GM18519 (cell line): ENCODE measurements around the gene LTB4R.

Experiments
- ATAC-seq: cut with Tn5 transposase; IDR thresholded peaks from one replicate; pipeline ENCODE4 v1.9.1; 2021; ENCODE audit warnings: mild to moderate bottlenecking, moderate library complexity; ENCODE audit not compliant: unreplicated experiment, low FRiP score

LTB4R gene

GRCh38 chr14:24277606-24278321, 33.5 kb upstream of the LTB4R start:
- no peak for ATAC-seq

GRCh38 chr14:24278424-24278823, 32.9 kb upstream of the LTB4R start:
- ATAC-seq = no peak

GRCh38 chr14:24279301-24280186, 31.8 kb upstream of the LTB4R start:
- ATAC-seq = no peak

- ATAC-seq = no peak
Measured at GRCh38 chr14:24280797-24281460, 30.4 kb upstream of the LTB4R start.

- no peak for ATAC-seq
Measured at GRCh38 chr14:24281636-24282035, 29.7 kb upstream of the LTB4R start.

- ATAC-seq = no peak
Measured at GRCh38 chr14:24282736-24283135, 28.6 kb upstream of the LTB4R start.

GRCh38 chr14:24283796-24284460, 27.4 kb upstream of the LTB4R start:
- ATAC-seq = no peak

- ATAC-seq = no peak
Measured at GRCh38 chr14:24284501-24285035, 26.7 kb upstream of the LTB4R start.

GRCh38 chr14:24285351-24285750, 26.0 kb upstream of the LTB4R start:
- no peak for ATAC-seq

- ATAC-seq = no peak
Measured at GRCh38 chr14:24286996-24287395, 24.3 kb upstream of the LTB4R start.

- no peak for ATAC-seq
Measured at GRCh38 chr14:24289649-24290280, 21.5 kb upstream of the LTB4R start.

GRCh38 chr14:24290746-24291145, 20.6 kb upstream of the LTB4R start:
- no peak for ATAC-seq

GRCh38 chr14:24291446-24292117, 19.7 kb upstream of the LTB4R start:
- ATAC-seq = no peak

- no peak for ATAC-seq
Measured at GRCh38 chr14:24292118-24292807, 19.0 kb upstream of the LTB4R start.

GRCh38 chr14:24293525-24293924, 17.8 kb upstream of the LTB4R start:
- ATAC-seq = no peak

GRCh38 chr14:24296341-24297157, 14.8 kb upstream of the LTB4R start:
- no peak for ATAC-seq

GRCh38 chr14:24297190-24297964, 13.9 kb upstream of the LTB4R start:
- ATAC-seq = no peak
